Measurements from ENCODE around the gene IMP4.
A peak's percentile ranks its signal among the peaks of the same experiment; 100 is the strongest.
"Not testable (repeated sequence)": the region's sequence is repeated elsewhere in the genome, so short reads cannot be mapped to it uniquely, and the experiment has no call there.

IMP4 gene

DNA sequence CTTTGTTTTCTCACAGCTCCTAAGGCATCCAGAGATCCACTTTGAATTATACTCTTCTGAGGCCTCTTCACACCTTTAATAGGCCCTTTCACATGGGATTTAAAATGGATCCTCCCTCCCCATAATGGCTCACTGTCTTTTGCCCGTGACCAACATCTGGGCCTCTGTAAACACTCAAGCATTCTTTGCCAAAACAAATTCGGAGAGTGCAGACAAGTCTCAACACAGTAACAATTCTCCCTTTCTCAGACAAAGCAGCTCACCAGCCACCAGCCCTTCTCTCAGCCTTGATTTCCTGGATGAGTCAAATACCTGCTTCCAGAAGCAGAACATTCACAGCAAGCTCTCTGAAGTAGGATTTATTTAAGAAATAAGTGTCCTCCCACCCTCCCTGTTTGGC, 14.0 kb upstream of the IMP4 start:
- Histone ChIP-seq H3K4me2 (ENCODE audit: low read length) (no peak overlapping the region), H3K9me3 (ENCODE audit: control insufficient read depth, low read length) (no peaks in the 10 kb centered on the region), H3K4me1 (peaks cover 4% of the 10 kb centered on the region), H2AFZ (no peak overlapping the region), H3K4me3 (ENCODE audit: low read depth, low read length) (no peak overlapping the region), H3K36me3 (ENCODE audit: control insufficient read depth, insufficient read depth, low read length) (no peaks in the 10 kb centered on the region), H3K9ac (no peak overlapping the region), H3K79me2 (no peaks in the 10 kb centered on the region), H3K27ac (no peak overlapping the region), H3K27me3 (ENCODE audit: control insufficient read depth, insufficient read depth, low read length) (no peaks in the 10 kb centered on the region)
- TF ChIP-seq, protein P1, sequence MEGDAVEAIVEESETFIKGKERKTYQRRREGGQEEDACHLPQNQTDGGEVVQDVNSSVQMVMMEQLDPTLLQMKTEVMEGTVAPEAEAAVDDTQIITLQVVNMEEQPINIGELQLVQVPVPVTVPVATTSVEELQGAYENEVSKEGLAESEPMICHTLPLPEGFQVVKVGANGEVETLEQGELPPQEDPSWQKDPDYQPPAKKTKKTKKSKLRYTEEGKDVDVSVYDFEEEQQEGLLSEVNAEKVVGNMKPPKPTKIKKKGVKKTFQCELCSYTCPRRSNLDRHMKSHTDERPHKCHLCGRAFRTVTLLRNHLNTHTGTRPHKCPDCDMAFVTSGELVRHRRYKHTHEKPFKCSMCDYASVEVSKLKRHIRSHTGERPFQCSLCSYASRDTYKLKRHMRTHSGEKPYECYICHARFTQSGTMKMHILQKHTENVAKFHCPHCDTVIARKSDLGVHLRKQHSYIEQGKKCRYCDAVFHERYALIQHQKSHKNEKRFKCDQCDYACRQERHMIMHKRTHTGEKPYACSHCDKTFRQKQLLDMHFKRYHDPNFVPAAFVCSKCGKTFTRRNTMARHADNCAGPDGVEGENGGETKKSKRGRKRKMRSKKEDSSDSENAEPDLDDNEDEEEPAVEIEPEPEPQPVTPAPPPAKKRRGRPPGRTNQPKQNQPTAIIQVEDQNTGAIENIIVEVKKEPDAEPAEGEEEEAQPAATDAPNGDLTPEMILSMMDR (IDR thresholded peaks at IDR 0.05) = no peak

DNA sequence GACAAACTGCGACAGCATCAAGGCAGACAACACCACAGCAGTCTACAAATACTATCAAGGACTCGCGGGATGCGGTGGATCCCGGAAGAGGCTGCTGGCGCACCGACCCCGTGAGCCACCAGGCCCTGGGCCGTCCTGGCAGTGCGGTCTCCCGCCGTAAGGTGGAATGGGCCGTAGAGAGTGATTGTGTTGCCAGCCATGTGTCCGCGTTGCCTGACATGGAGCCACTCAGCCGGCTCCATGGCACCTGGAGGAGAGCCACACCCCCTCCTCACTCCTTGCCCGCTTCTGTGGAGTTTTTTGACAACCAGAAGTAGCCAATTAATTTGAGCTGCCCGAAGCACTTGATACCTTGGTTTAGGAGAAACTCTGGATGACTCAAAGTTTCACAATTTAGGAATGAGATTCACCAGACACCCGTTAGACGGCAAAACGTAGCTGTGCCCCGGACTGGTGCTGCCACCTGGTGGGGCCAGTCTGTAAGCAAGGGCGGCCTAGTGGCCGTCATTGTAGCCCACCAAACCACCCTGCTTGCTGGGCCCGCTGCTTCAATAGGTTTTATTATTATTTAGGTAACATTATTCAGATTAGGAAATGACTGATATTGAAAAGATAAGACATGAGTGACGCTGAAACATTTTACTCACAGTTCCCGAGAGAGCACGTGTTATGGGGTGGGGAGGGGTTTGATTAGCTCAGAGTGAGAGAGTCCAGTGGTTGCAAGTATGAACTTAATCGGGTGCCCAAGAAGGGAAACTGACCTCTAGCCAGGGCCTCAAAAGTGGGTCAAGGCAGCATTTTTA, 10.2 kb upstream of the IMP4 start:
- TF ChIP-seq, protein P1 (IDR thresholded peaks at IDR 0.05) = peak; percentile 97
- H3K27me3 ChIP-seq (ENCODE audit: control insufficient read depth, insufficient read depth, low read length) = no peaks in the 10 kb centered on the region
- peak overlapping the region; percentile 68 for H2AFZ ChIP-seq
- peaks cover 4% of the 10 kb centered on the region for H3K4me1 ChIP-seq
- H3K79me2 ChIP-seq = no peaks in the 10 kb centered on the region
- H3K9me3 ChIP-seq (ENCODE audit: control insufficient read depth, low read length) = no peaks in the 10 kb centered on the region
- H3K4me2 ChIP-seq (ENCODE audit: low read length) = peak overlapping the region; percentile 59
- H3K36me3 ChIP-seq (ENCODE audit: control insufficient read depth, insufficient read depth, low read length) = no peaks in the 10 kb centered on the region
- H3K27ac ChIP-seq = no peak overlapping the region
- H3K9ac ChIP-seq = no peak overlapping the region
- no peak overlapping the region for H3K4me3 ChIP-seq (ENCODE audit: low read depth, low read length)

DNA sequence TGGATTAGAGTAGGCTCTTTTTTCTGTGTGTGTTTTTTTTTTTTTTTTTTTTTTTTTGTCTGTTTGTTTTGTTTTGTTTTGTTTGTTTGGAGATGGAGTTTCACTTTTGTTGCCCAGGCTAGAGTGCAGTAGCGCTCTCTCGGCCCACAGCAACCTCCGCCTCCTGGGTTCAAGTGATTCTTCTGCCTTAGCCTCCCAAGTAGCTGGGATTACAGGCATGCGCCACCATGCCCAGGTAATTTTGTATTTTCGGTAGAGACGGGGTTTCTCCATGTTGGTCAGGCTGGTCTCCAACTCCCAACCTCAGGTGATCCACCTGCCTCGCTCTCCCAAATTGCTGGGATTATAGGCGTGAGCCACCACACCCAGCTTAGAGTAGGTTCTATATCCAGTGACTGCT, 9.4 kb upstream of the IMP4 start:
- H3K4me2 ChIP-seq (ENCODE audit: low read length); H3K4me3 ChIP-seq (ENCODE audit: low read depth, low read length); H3K27ac ChIP-seq; H3K36me3 ChIP-seq (ENCODE audit: control insufficient read depth, insufficient read depth, low read length); H3K79me2 ChIP-seq; H3K4me1 ChIP-seq; H3K9ac ChIP-seq; H3K9me3 ChIP-seq (ENCODE audit: control insufficient read depth, low read length); H3K27me3 ChIP-seq (ENCODE audit: control insufficient read depth, insufficient read depth, low read length); H2AFZ ChIP-seq: not testable (repeated sequence)

DNA sequence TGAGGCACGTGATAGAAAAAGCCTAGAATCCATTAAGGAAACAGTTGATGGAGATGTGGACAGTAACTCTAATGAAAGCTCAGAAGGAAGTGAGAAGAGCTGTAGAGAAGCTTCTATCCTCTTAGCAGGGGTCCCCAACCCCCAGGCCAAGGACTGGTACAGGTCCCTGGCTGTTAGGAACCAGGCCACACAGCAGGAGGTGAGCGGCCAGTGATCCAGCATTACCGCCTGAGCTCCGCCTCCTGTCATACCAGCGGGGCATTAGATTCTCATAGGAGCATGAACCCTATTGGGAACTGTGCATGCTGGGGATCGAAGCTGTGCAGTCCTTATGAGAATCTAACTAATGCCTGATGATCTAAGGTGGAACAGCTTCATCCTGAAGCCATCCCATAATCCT, 8.7 kb upstream of the IMP4 start:
- Histone ChIP-seq H2AFZ (no peak overlapping the region), H3K36me3 (ENCODE audit: control insufficient read depth, insufficient read depth, low read length) (no peaks in the 10 kb centered on the region), H3K4me1 (peaks cover 4% of the 10 kb centered on the region), H3K9me3 (ENCODE audit: control insufficient read depth, low read length) (no peaks in the 10 kb centered on the region), H3K4me3 (ENCODE audit: low read depth, low read length) (no peak overlapping the region), H3K79me2 (no peaks in the 10 kb centered on the region), H3K4me2 (ENCODE audit: low read length) (no peak overlapping the region), H3K9ac (no peak overlapping the region), H3K27ac (no peak overlapping the region), H3K27me3 (ENCODE audit: control insufficient read depth, insufficient read depth, low read length) (no peaks in the 10 kb centered on the region)
- TF ChIP-seq, protein P1 (IDR thresholded peaks at IDR 0.05) = no peak

DNA sequence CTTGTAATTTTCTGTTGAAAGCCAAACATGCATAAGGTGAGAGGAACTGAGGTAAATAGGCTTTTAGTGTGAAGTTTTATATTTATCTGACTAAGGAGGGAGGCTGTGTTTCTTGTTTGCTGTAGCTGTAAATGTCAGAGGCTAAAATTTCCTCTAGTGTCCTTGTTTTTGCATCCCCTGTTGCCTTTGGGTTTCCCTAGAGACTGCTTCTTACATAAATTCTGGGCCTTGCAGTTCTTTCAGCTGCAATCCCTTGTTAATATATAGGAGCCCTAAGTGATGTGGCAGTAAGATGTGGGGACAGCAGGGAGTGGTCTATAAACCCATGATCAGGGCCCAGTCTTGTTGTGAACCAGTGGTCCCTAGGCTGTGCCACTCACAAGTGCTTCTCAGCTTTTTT, 7.5 kb upstream of the IMP4 start:
- peaks cover 4% of the 10 kb centered on the region for H3K4me1 ChIP-seq
- no peaks in the 10 kb centered on the region for H3K36me3 ChIP-seq (ENCODE audit: control insufficient read depth, insufficient read depth, low read length)
- H3K27ac ChIP-seq = no peak overlapping the region
- H3K79me2 ChIP-seq = no peaks in the 10 kb centered on the region
- no peaks in the 10 kb centered on the region for H3K9me3 ChIP-seq (ENCODE audit: control insufficient read depth, low read length)
- no peak overlapping the region for H3K9ac ChIP-seq
- no peak overlapping the region for H3K4me2 ChIP-seq (ENCODE audit: low read length)
- no peak overlapping the region for H3K4me3 ChIP-seq (ENCODE audit: low read depth, low read length)
- TF ChIP-seq, protein P1 (IDR thresholded peaks at IDR 0.05) = no peak
- H3K27me3 ChIP-seq (ENCODE audit: control insufficient read depth, insufficient read depth, low read length) = no peaks in the 10 kb centered on the region
- no peak overlapping the region for H2AFZ ChIP-seq

Measured in parathyroid adenoma (tissue), 2 donors.